A549 (cell line): ENCODE results near the gene AKAP6.

Source experiments
- CEBPB ChIP-seq, 2 experiments: fragments of >200 bp in 1 of 2; sonication (Bioruptor Twin) in 1 of 2; formaldehyde crosslinking in 1 of 2; IDR thresholded peaks; 2 replicates each; pipeline ENCODE4 v1.6.1; 2012 to 2016
- CTCF ChIP-seq: fragments of >200 bp; sonication (Bioruptor Twin); formaldehyde crosslinking; IDR thresholded peaks from 3 replicates; pipeline ENCODE4 v1.5.1; 2016
- EP300 ChIP-seq, 2 experiments: fragments of >200 bp; sonication (Bioruptor Twin); formaldehyde crosslinking; IDR thresholded peaks; 2 replicates in 1 of 2; 3 replicates in 1 of 2; pipeline ENCODE4 v1.6.1; 2016 to 2017
- JUN ChIP-seq, 2 experiments: fragments of >200 bp; sonication (Bioruptor Twin); formaldehyde crosslinking; IDR thresholded peaks; 2 replicates in 1 of 2; 3 replicates in 1 of 2; pipeline ENCODE4 v1.6.1; 2016 to 2017
- MYC ChIP-seq: IDR thresholded peaks from 2 replicates; pipeline ENCODE4 v1.6.1; 2012; ENCODE audit warnings: mild to moderate bottlenecking, inconsistent platforms, low read length, improper control_type of control experiment, borderline replicate concordance
- SMC3 ChIP-seq: fragments of >200 bp; sonication (Bioruptor Twin); formaldehyde crosslinking; IDR thresholded peaks from 3 replicates; pipeline ENCODE4 v1.6.1; 2018; ENCODE audit warnings: inconsistent platforms

- no peak for TF ChIP-seq CTCF
- TF ChIP-seq MYC, result no peak
- no peak for TF ChIP-seq SMC3
- TF ChIP-seq CEBPB (IDR thresholded peaks at IDR 0.05), result no peak
- no peak for TF ChIP-seq EP300 (IDR thresholded peaks at IDR 0.05)
- TF ChIP-seq JUN (IDR thresholded peaks at IDR 0.05), result no peak
Measured at GRCh38 chr14:32656601-32657000, 327.5 kb downstream of the AKAP6 start.
